SK-N-SH treated with all-trans-retinoic acid at 6 μM for 48 hours (cell line): ENCODE measurements around the gene SYNPO2.

Experiments used
- ARNTL ChIP-seq: fragments of 450-650 bp; formaldehyde crosslinking; IDR thresholded peaks from 2 replicates; pipeline ENCODE4 v1.5.0; 2020; ENCODE audit warnings: low read depth, mild to moderate bottlenecking, moderate library complexity, borderline replicate concordance
- CREB5 ChIP-seq: fragments of 250-450 bp; sonication (Bioruptor Pico); IDR thresholded peaks from 2 replicates; pipeline ENCODE4 v1.5.1; 2020; ENCODE audit warnings: low read depth, mild to moderate bottlenecking, moderate library complexity
- CSDC2 ChIP-seq: fragments of 250-450 bp; sonication (Bioruptor Pico); IDR thresholded peaks from 2 replicates; pipeline ENCODE4 v1.5.0; 2020; ENCODE audit warnings: mild to moderate bottlenecking, moderate library complexity
- OSR1 ChIP-seq: fragments of 250-450 bp; sonication (Bioruptor Pico); IDR thresholded peaks from 2 replicates; pipeline ENCODE4 v1.8.0; 2022; ENCODE audit warnings: moderate library complexity, mild to moderate bottlenecking, inconsistent platforms
- PATZ1 ChIP-seq: fragments of 250-450 bp; sonication (Bioruptor Pico); IDR thresholded peaks from 2 replicates; pipeline ENCODE4 v1.8.0; 2020; ENCODE audit warnings: mild to moderate bottlenecking, moderate library complexity, borderline replicate concordance
- PPARA ChIP-seq: fragments of 250-450 bp; sonication (Bioruptor Pico); IDR thresholded peaks from 2 replicates; pipeline ENCODE4 v1.5.0; 2020; ENCODE audit warnings: mild to moderate bottlenecking, borderline replicate concordance
- SNAI2 ChIP-seq: fragments of 250-450 bp; sonication (Bioruptor Pico); IDR thresholded peaks from 2 replicates; pipeline ENCODE4 v1.5.0; 2020; ENCODE audit warnings: mild to moderate bottlenecking, moderate library complexity
- ZC3H10 ChIP-seq: fragments of 250-450 bp; sonication (Bioruptor Pico); IDR thresholded peaks from 2 replicates; pipeline ENCODE4 v1.5.1; 2021; ENCODE audit warnings: mild to moderate bottlenecking, moderate library complexity
- ZNF8 ChIP-seq: fragments of 450-650 bp; formaldehyde crosslinking; IDR thresholded peaks from 2 replicates; pipeline ENCODE4 v1.5.0; 2020; ENCODE audit warnings: mild to moderate bottlenecking, moderate library complexity

GRCh38 chr4:118947095-118947494, 58.4 kb downstream of the SYNPO2 start:
- TF ChIP-seq PPARA (CRISPR knock-in tag) (no peak), PATZ1 (CRISPR knock-in tag) (no peak), ZNF8 (CRISPR knock-in tag) (no peak), ZC3H10 (CRISPR knock-in tag) (no peak), SNAI2 (CRISPR knock-in tag) (no peak), CSDC2 (CRISPR knock-in tag) (no peak), ARNTL (CRISPR knock-in tag) (no peak), CREB5 (CRISPR knock-in tag) (no peak), OSR1 (CRISPR knock-in tag) (no peak)
